HFF-Myc (cell line): ENCODE results near the gene FGF5.

ENCODE experiments used
- DNase-seq: peaks from one replicate; pipeline ENCODE4 v3.0.0-alpha.2; 2011; ENCODE audit warnings: low read depth; ENCODE audit errors: extremely low read depth
- H3K4me3 ChIP-seq: replicated peaks from 2 replicates; pipeline ENCODE4 v1.5.1; 2011; ENCODE audit warnings: low read depth, mild to moderate bottlenecking, control low read depth, low read length
- CTCF ChIP-seq: IDR thresholded peaks from 2 replicates; pipeline ENCODE4 v1.5.1; 2012; ENCODE audit warnings: mild to moderate bottlenecking, low read depth, low read length, control low read depth; ENCODE audit errors: missing control alignments

Gene FGF5

GRCh38 chr4:80229128-80229527 is 37.3 kb upstream of the FGF5 start:
- no peak for TF ChIP-seq CTCF
- H3K4me3 ChIP-seq, result no peak overlapping the region
- no peak for DNase-seq

- no peak overlapping the region for H3K4me3 ChIP-seq
- TF ChIP-seq CTCF, result no peak
- DNase-seq, result no peak
Observed at GRCh38 chr4:80229590-80229989, 36.9 kb upstream of the FGF5 start.

GRCh38 chr4:80231180-80231579 is 35.3 kb upstream of the FGF5 start:
- DNase-seq, result no peak
- H3K4me3 ChIP-seq, result no peak overlapping the region
- TF ChIP-seq CTCF, result no peak

- H3K4me3 ChIP-seq, result no peak overlapping the region
- no peak for TF ChIP-seq CTCF
- no peak for DNase-seq
Observed at GRCh38 chr4:80232707-80233370, 33.6 kb upstream of the FGF5 start.

GRCh38 chr4:80233390-80233789 is 33.1 kb upstream of the FGF5 start:
- DNase-seq, result no peak

GRCh38 chr4:80235451-80235850 is 31.0 kb upstream of the FGF5 start:
- DNase-seq, result no peak
- H3K4me3 ChIP-seq, result no peak overlapping the region
- TF ChIP-seq CTCF, result no peak

More at GRCh38 chr4:80233390-80233789, 33.1 kb upstream of the FGF5 start:
- TF ChIP-seq CTCF, result no peak
- H3K4me3 ChIP-seq, result no peak overlapping the region

- no peak for TF ChIP-seq CTCF
- peak; percentile 76 for DNase-seq
- 0 out of 2 replicates have a peak overlapping the region, but pooled peaks have one; percentile 4 for H3K4me3 ChIP-seq
Observed at GRCh38 chr4:80237992-80238391, 28.5 kb upstream of the FGF5 start.
